ENCODE measurements around the gene KREMEN1.
A peak's percentile ranks its signal among the peaks of the same experiment; 100 is the strongest.

The KREMEN1 gene

DNA sequence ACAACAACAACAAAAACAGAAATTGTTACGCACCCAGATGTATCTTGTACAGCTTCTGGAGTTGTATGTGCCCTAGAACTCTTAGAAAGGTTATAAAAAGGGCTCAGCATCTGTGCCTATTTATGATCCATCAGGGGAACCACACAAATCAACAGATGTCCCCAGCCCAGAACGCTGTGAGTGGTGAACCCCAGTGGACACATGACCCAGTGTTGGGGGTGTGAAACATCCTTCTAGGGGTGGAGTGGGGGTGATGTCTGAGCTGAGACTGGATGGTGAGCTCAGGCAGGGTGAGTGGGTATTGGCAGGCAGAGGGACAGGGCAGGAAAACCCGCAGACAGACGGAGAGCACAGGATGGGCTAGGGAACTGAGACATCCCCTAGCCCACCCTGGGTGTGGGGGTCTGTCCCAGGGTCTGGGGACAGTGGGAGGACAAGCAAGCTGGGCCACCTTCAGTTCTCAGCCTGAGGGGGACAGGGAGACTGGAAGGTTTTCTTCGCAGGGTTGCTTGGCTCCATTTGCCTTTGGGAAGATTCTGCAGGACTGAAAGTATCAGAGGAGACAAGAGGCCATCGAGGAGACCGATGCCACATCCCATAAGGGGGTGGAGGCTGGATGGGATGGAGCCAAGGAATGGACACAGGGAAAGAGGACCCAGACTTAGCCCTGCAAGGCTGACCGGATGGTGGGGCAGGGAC is 127.0 kb downstream of the KREMEN1 start:
- no peak overlapping the region for H3K4ac ChIP-seq (ENCODE audit: low read depth, low read length)
- H3K27me3 ChIP-seq (ENCODE audit: insufficient read depth, low read length, poor library complexity), result no peaks in the 10 kb centered on the region
- H3K4me2 ChIP-seq (ENCODE audit: low read length), result no peak overlapping the region
- no peak overlapping the region for H4K5ac ChIP-seq (ENCODE audit: low read length)
- H3K36me3 ChIP-seq (ENCODE audit: control insufficient read depth, insufficient read depth, low read length), result no peaks in the 10 kb centered on the region
- H3K79me2 ChIP-seq (ENCODE audit: control insufficient read depth, insufficient read depth, low read length), result no peaks in the 10 kb centered on the region
- H4K8ac ChIP-seq (ENCODE audit: low read depth, low read length), result no peak overlapping the region
- H3K56ac ChIP-seq (ENCODE audit: low read length), result no peak overlapping the region
- DNase-seq, result no peak
- H3K23ac ChIP-seq (ENCODE audit: low read length), result no peak overlapping the region
- no peak overlapping the region for H2BK5ac ChIP-seq (ENCODE audit: low read length)
- H3K9ac ChIP-seq (ENCODE audit: low read length), result no peak overlapping the region
- H2BK120ac ChIP-seq (ENCODE audit: low read depth, low read length), result no peak overlapping the region
- H3K18ac ChIP-seq (ENCODE audit: low read length), result no peak overlapping the region
- no peak overlapping the region for H2AK5ac ChIP-seq (ENCODE audit: low read length)
- H2BK15ac ChIP-seq (replicated peaks; ENCODE audit: low read depth), result no peak overlapping the region
- no peak overlapping the region for H3K4me3 ChIP-seq (ENCODE audit: low read length)
- no peaks in the 10 kb centered on the region for H3K79me1 ChIP-seq (ENCODE audit: low read length)
- WGBS (ENCODE audit: extremely low coverage, insufficient coverage, low lambda C conversion rate), result no CpG with 5 or more reads among the region's 8 CpGs
- no peaks in the 10 kb centered on the region for H3K4me1 ChIP-seq (ENCODE audit: control insufficient read depth, low read depth, low read length)
- no peak overlapping the region for H3K27ac ChIP-seq (ENCODE audit: low read depth, low read length)

DNA sequence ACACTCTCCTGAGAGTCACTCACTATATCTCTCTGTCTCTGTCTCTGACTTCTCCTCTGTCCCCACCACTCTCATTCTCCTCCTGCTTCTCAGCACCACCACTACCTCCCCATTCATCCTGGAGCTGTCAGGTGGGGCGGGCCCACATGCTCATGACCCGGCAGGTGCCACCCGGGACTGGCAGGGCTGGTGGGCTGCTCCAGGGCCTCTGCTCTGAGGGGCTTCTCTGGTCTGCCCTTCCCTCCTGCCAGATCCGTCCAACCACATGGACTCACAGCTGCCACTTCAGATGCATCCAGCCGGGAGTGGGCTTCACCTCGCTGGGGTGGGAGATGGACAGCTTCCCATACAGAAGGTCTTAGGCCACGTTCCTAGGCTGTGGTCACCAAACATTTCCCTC is 128.1 kb downstream of the KREMEN1 start:
- no peak overlapping the region for H4K8ac ChIP-seq (ENCODE audit: low read depth, low read length)
- H2AK5ac ChIP-seq (ENCODE audit: low read length), result no peak overlapping the region
- no peak overlapping the region for H4K5ac ChIP-seq (ENCODE audit: low read length)
- H3K27me3 ChIP-seq (ENCODE audit: insufficient read depth, low read length, poor library complexity), result no peaks in the 10 kb centered on the region
- H3K79me2 ChIP-seq (ENCODE audit: control insufficient read depth, insufficient read depth, low read length), result no peaks in the 10 kb centered on the region
- no CpG with 5 or more reads among the region's 7 CpGs for WGBS (ENCODE audit: extremely low coverage, insufficient coverage, low lambda C conversion rate)
- H3K36me3 ChIP-seq (ENCODE audit: control insufficient read depth, insufficient read depth, low read length), result no peaks in the 10 kb centered on the region
- H2BK15ac ChIP-seq (replicated peaks; ENCODE audit: low read depth), result no peak overlapping the region
- no peaks in the 10 kb centered on the region for H3K79me1 ChIP-seq (ENCODE audit: low read length)
- no peak for DNase-seq
- H3K4me2 ChIP-seq (ENCODE audit: low read length), result no peak overlapping the region
- no peak overlapping the region for H3K18ac ChIP-seq (ENCODE audit: low read length)
- no peak overlapping the region for H3K4ac ChIP-seq (ENCODE audit: low read depth, low read length)
- H3K27ac ChIP-seq (ENCODE audit: low read depth, low read length), result no peak overlapping the region
- H3K56ac ChIP-seq (ENCODE audit: low read length), result no peak overlapping the region
- H2BK120ac ChIP-seq (ENCODE audit: low read depth, low read length), result no peak overlapping the region
- H3K9ac ChIP-seq (ENCODE audit: low read length), result no peak overlapping the region
- no peak overlapping the region for H2BK5ac ChIP-seq (ENCODE audit: low read length)
- H3K4me1 ChIP-seq (ENCODE audit: control insufficient read depth, low read depth, low read length), result no peaks in the 10 kb centered on the region
- no peak overlapping the region for H3K23ac ChIP-seq (ENCODE audit: low read length)
- H3K4me3 ChIP-seq (ENCODE audit: low read length), result no peak overlapping the region

DNA sequence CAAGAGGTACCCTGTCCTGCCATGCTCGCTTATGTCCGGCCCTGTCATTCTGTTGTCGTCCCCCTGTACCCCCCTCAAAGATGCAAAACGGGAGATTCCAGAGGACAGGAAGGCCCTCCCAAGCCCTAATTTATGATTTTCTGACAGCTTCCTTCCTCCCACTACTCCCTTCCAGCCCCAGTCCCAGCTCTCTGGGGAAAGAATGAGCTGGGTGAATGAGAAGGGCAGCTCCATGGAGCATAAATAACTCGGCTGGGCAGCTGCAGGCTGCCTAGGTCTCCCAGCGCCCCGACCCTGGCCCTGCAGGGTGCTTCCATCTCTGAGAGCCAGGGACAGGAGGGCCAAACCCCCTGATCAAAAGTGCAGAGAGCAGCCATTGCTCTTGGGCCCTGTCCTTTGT is 128.9 kb downstream of the KREMEN1 start:
- DNase-seq, result no peak
- H3K56ac ChIP-seq (ENCODE audit: low read length), result no peak overlapping the region
- H3K4me2 ChIP-seq (ENCODE audit: low read length), result no peak overlapping the region
- no peaks in the 10 kb centered on the region for H3K79me1 ChIP-seq (ENCODE audit: low read length)
- no peak overlapping the region for H2BK15ac ChIP-seq (replicated peaks; ENCODE audit: low read depth)
- H2AK5ac ChIP-seq (ENCODE audit: low read length), result no peak overlapping the region
- no peak overlapping the region for H3K23ac ChIP-seq (ENCODE audit: low read length)
- no peak overlapping the region for H3K9ac ChIP-seq (ENCODE audit: low read length)
- no peak overlapping the region for H3K4me3 ChIP-seq (ENCODE audit: low read length)
- no peak overlapping the region for H2BK5ac ChIP-seq (ENCODE audit: low read length)
- no peak overlapping the region for H2BK120ac ChIP-seq (ENCODE audit: low read depth, low read length)
- no peaks in the 10 kb centered on the region for H3K79me2 ChIP-seq (ENCODE audit: control insufficient read depth, insufficient read depth, low read length)
- no peak overlapping the region for H4K5ac ChIP-seq (ENCODE audit: low read length)
- H3K27ac ChIP-seq (ENCODE audit: low read depth, low read length), result no peak overlapping the region
- H3K4ac ChIP-seq (ENCODE audit: low read depth, low read length), result no peak overlapping the region
- H3K36me3 ChIP-seq (ENCODE audit: control insufficient read depth, insufficient read depth, low read length), result no peaks in the 10 kb centered on the region
- no CpG with 5 or more reads among the region's 7 CpGs for WGBS (ENCODE audit: extremely low coverage, insufficient coverage, low lambda C conversion rate)
- H3K18ac ChIP-seq (ENCODE audit: low read length), result no peak overlapping the region
- no peaks in the 10 kb centered on the region for H3K27me3 ChIP-seq (ENCODE audit: insufficient read depth, low read length, poor library complexity)
- H4K8ac ChIP-seq (ENCODE audit: low read depth, low read length), result no peak overlapping the region
- no peaks in the 10 kb centered on the region for H3K4me1 ChIP-seq (ENCODE audit: control insufficient read depth, low read depth, low read length)

DNA sequence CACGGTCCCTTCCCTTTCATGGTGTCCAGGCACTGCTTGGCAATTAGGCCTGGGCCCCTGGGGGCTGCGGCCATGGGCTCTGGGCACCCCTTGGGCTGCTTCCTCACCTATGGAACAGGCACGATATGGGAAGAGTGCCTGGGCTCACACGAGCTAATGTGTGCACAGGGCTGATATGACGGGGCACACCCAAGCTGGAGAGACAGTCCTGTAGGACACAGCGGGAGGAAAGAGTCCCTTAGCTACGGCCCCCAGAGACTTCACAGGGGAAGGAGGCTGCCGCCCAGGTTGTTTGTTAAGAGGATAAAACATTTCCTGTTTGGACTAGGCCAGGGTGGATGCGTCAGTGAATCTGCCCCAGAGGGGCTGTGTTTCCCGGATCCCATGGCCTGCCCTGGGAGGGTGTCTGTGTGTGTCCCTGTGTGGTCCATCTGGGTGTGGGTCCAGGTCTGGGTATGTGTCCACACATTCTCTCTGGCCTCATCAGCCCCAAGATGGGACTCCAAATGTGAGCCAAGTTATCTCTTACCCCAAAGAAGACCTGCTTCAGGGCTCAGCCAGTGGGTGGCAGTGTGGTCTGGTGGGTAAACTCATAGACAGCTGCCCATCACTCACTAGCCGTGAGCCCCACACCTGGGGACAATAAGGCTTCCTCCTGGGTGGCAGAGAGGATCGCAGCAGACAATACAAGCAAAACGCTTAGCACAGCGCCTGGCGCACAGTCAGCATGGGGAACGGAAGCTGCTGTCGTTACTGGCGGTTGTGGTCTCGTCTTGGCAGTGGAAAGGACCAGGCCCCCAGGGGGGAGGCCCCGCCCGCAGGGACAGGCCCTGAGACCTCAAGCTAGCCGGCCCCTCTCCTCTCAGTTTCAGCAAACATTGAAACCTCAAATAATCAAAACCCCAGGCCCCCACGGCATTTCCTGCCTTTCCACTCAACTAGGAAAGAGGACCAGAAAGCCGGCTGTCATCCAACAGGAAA is 129.7 kb downstream of the KREMEN1 start:
- Histone ChIP-seq H2BK15ac (replicated peaks; ENCODE audit: low read depth) (no peak overlapping the region), H3K36me3 (ENCODE audit: control insufficient read depth, insufficient read depth, low read length) (no peaks in the 10 kb centered on the region), H4K8ac (ENCODE audit: low read depth, low read length) (no peak overlapping the region), H2BK120ac (ENCODE audit: low read depth, low read length) (no peak overlapping the region), H3K4ac (ENCODE audit: low read depth, low read length) (no peak overlapping the region), H3K4me1 (ENCODE audit: control insufficient read depth, low read depth, low read length) (no peaks in the 10 kb centered on the region), H3K4me2 (ENCODE audit: low read length) (no peak overlapping the region), H3K79me2 (ENCODE audit: control insufficient read depth, insufficient read depth, low read length) (no peaks in the 10 kb centered on the region), H3K9ac (ENCODE audit: low read length) (no peak overlapping the region), H3K27ac (ENCODE audit: low read depth, low read length) (no peak overlapping the region), H4K5ac (ENCODE audit: low read length) (no peak overlapping the region), H3K27me3 (ENCODE audit: insufficient read depth, low read length, poor library complexity) (no peaks in the 10 kb centered on the region), H3K79me1 (ENCODE audit: low read length) (no peaks in the 10 kb centered on the region), H3K4me3 (ENCODE audit: low read length) (no peak overlapping the region), H2BK5ac (ENCODE audit: low read length) (no peak overlapping the region), H2AK5ac (ENCODE audit: low read length) (no peak overlapping the region), H3K18ac (ENCODE audit: low read length) (no peak overlapping the region), H3K56ac (ENCODE audit: low read length) (no peak overlapping the region), H3K23ac (ENCODE audit: low read length) (no peak overlapping the region)
- WGBS (ENCODE audit: extremely low coverage, insufficient coverage, low lambda C conversion rate), result no CpG with 5 or more reads among the region's 24 CpGs
- peak; percentile 64 for DNase-seq

DNA sequence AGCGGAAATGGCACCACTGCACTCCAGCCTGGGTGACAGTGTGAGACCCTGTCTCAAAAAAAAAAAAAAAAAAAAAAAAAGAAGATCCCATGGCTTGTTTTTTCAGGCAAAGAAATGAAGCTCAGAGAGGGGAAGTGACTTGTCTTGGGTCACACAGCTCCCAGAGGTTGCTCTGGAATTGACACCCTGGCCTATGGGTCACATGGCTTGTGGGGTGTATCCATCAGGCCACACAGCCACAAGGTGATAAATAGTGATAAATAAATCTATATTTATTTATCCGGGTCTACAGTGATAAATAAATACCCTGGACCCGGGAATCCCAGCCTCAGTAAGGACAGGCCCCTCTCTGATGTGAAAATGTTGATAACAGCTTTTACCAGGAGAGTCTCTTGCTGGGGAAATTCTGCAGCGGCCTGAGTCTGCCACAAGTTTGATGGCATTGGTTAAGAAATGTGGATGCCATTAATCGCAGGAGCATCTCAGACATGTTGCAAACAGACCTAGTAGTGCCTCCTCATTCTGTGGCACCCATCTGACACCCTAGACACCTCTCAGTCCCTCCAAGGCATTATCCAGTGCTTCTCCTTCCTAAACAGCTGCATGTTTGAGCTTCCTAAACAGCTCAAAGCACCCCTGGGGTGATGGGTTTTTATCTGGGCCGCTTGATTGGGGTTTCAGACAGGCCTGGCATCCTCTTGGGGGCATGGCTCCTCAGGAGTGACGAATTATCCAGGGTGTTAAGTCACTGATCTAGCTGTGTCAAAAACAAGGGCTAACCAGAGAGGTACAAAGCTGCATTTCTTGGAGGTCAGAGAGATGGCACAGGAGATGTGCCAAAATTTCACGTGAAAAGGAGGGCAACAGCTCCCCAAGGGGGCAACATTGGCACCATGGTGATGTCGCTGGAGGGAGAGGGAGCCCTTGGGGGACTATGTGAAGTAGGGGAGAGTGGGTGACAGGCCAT is 130.9 kb downstream of the KREMEN1 start:
- no peak for DNase-seq
- Histone ChIP-seq H2AK5ac (ENCODE audit: low read length) (no peak overlapping the region), H3K27me3 (ENCODE audit: insufficient read depth, low read length, poor library complexity) (no peaks in the 10 kb centered on the region), H3K79me2 (ENCODE audit: control insufficient read depth, insufficient read depth, low read length) (no peaks in the 10 kb centered on the region), H3K9ac (ENCODE audit: low read length) (no peak overlapping the region), H3K36me3 (ENCODE audit: control insufficient read depth, insufficient read depth, low read length) (no peaks in the 10 kb centered on the region), H3K4ac (ENCODE audit: low read depth, low read length) (no peak overlapping the region), H3K27ac (ENCODE audit: low read depth, low read length) (no peak overlapping the region), H3K23ac (ENCODE audit: low read length) (no peak overlapping the region), H2BK5ac (ENCODE audit: low read length) (no peak overlapping the region), H3K4me2 (ENCODE audit: low read length) (no peak overlapping the region), H4K8ac (ENCODE audit: low read depth, low read length) (no peak overlapping the region), H2BK15ac (replicated peaks; ENCODE audit: low read depth) (no peak overlapping the region), H2BK120ac (ENCODE audit: low read depth, low read length) (no peak overlapping the region), H3K4me1 (ENCODE audit: control insufficient read depth, low read depth, low read length) (no peaks in the 10 kb centered on the region), H3K56ac (ENCODE audit: low read length) (no peak overlapping the region), H3K18ac (ENCODE audit: low read length) (no peak overlapping the region), H3K4me3 (ENCODE audit: low read length) (no peak overlapping the region), H4K5ac (ENCODE audit: low read length) (no peak overlapping the region), H3K79me1 (ENCODE audit: low read length) (no peaks in the 10 kb centered on the region)
- WGBS (ENCODE audit: extremely low coverage, insufficient coverage, low lambda C conversion rate), result no CpG with 5 or more reads among the region's 9 CpGs
